H1 (cell line): ENCODE data around the gene CSE1L.

Experiments used
- ASH2L ChIP-seq: fragments of 200-600, 300-600 bp; sonication (generic); IDR thresholded peaks from one replicate; pipeline ENCODE4 v1.7.1; 2017; ENCODE audit warnings: low read length
- EP300 ChIP-seq, 2 experiments: IDR thresholded peaks; 1 replicate in 1 of 2; 2 replicates in 1 of 2; pipeline ENCODE4 v1.6.1; 2011 to 2012; ENCODE audit warnings: low read depth in 2 of 2, low read length in 2 of 2, mild to moderate bottlenecking in 2 of 2, borderline replicate concordance in 1 of 2, inconsistent platforms in 1 of 2, moderate library complexity in 1 of 2
- POLR2A ChIP-seq, 2 experiments: IDR thresholded peaks; 1 replicate in 1 of 2; 2 replicates in 1 of 2; pipeline ENCODE4 v1.6.1; 2011; ENCODE audit warnings: low read depth in 2 of 2, low read length in 2 of 2, mild to moderate bottlenecking in 2 of 2; ENCODE audit errors: control extremely low read depth in 1 of 2
- SP2 ChIP-seq: IDR thresholded peaks from 2 replicates; pipeline ENCODE4 v1.6.1; 2012; ENCODE audit warnings: mild to moderate bottlenecking, low read length, inconsistent platforms

- TF ChIP-seq EP300 (IDR thresholded peaks at IDR 0.05; ENCODE audit: borderline replicate concordance in 1 of 2, low read depth in 2 of 2, low read length in 2 of 2) (no peak), ASH2L (no peak), SP2 (no peak), POLR2A (IDR thresholded peaks at IDR 0.05; ENCODE audit: control extremely low read depth in 1 of 2, low read depth in 2 of 2, low read length in 2 of 2) (no peak)
Observed at GRCh38 chr20:49133571-49133970, 87.5 kb downstream of the CSE1L start.
